EH (cell line): ENCODE results near the gene PPIL4.
"Not testable (repeated sequence)": the region's sequence is repeated elsewhere in the genome, so short reads cannot be mapped to it uniquely, and the experiment has no call there.

Source experiments
- DNase-seq: peaks from one replicate; pipeline ENCODE4 v3.0.0-alpha.2; 2015; ENCODE audit warnings: low read depth

Gene PPIL4

GRCh38 chr6:149483334-149483725 is 62.5 kb downstream of the PPIL4 start:
- no peak for DNase-seq

GRCh38 chr6:149482545-149483333 is 63.1 kb downstream of the PPIL4 start:
- DNase-seq, result no peak

GRCh38 chr6:149480502-149481280 is 65.2 kb downstream of the PPIL4 start:
- no peak for DNase-seq

GRCh38 chr6:149478631-149479314 is 67.1 kb downstream of the PPIL4 start:
- DNase-seq, result no peak

- DNase-seq, result no peak
Observed at GRCh38 chr6:149477544-149477943, 68.3 kb downstream of the PPIL4 start.

GRCh38 chr6:149476789-149477455 is 68.9 kb downstream of the PPIL4 start:
- DNase-seq, result no peak

GRCh38 chr6:149474108-149474935 is 71.5 kb downstream of the PPIL4 start:
- no peak for DNase-seq

- DNase-seq, result no peak
Observed at GRCh38 chr6:149473080-149474052, 72.5 kb downstream of the PPIL4 start.

GRCh38 chr6:149472241-149472640 is 73.6 kb downstream of the PPIL4 start:
- DNase-seq, result no peak

GRCh38 chr6:149471801-149472200 is 74.0 kb downstream of the PPIL4 start:
- DNase-seq, result no peak

GRCh38 chr6:149470948-149471347 is 74.9 kb downstream of the PPIL4 start:
- DNase-seq, result no peak

- DNase-seq, result no peak
Observed at GRCh38 chr6:149468179-149468578, 77.7 kb downstream of the PPIL4 start.

GRCh38 chr6:149467265-149467664 is 78.6 kb downstream of the PPIL4 start:
- no peak for DNase-seq

GRCh38 chr6:149464411-149464810 is 81.4 kb downstream of the PPIL4 start:
- DNase-seq, result no peak

- DNase-seq, result peak; percentile 78
Observed at GRCh38 chr6:149463781-149464180, 82.1 kb downstream of the PPIL4 start.

- DNase-seq, result not testable (repeated sequence)
Observed at GRCh38 chr6:149462712-149463111, 83.1 kb downstream of the PPIL4 start.

GRCh38 chr6:149461670-149462069 is 84.2 kb downstream of the PPIL4 start:
- DNase-seq, result no peak

- DNase-seq, result not testable (repeated sequence)
Observed at GRCh38 chr6:149460249-149460648, 85.6 kb downstream of the PPIL4 start.

GRCh38 chr6:149459761-149460160 is 86.1 kb downstream of the PPIL4 start:
- peak; percentile 74 for DNase-seq

- DNase-seq, result no peak
Observed at GRCh38 chr6:149458806-149459205, 87.0 kb downstream of the PPIL4 start.
